Epithelial cell of proximal tubule (primary cell): ENCODE measurements around the gene CTSS. TPM values are rescaled to one million over a fixed set of nuclear protein-coding genes. Genes with fewer than 3 reads are reported as not detected.

ENCODE experiments used
- DNase-seq: peaks from one replicate; pipeline ENCODE4 v3.0.0-alpha.2; 2011; ENCODE audit warnings: low read depth
- H3K4me3 ChIP-seq: 2 replicates; pipeline ENCODE4 v1.5.1; 2011; ENCODE audit warnings: low read depth, mild to moderate bottlenecking, low read length
- total RNA-seq: library from RNA; depleted of rRNA; stranded (reverse); fragments of >200 nt; gene quantifications from 2 replicates; pipeline ENCODE4 v1.2.3, GENCODE V29; 2015
- TF ChIP-seq, protein P1 (sequence below): conservative IDR thresholded peaks from 2 replicates; pipeline ENCODE4 v1.5.1; 2012; ENCODE audit warnings: low read depth, mild to moderate bottlenecking, low read length

Gene CTSS
- total RNA-seq, 1 donor from 2014 or later, result 21.3 TPM

DNA sequence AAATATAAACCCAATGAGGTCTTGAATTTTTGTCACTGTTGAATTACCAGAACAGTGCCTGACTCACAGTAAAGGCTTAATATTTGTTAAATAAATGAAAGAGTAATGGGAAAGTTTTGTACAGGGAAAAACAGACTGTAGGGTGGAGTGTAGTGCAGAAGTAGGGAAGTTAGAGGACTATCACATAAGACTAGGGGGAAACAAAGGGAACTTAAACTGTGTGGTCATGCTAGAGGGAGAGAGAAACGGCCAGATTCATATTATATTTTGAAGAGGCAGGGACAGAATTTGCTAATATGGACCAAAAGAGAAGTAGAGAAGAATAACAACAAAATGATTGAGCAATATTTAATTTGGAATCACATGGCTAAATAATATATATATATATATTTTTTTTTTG lies 27.6 kb upstream of the CTSS start:
- no peak for DNase-seq
- no peak overlapping the region for H3K4me3 ChIP-seq
- TF ChIP-seq, protein P1, sequence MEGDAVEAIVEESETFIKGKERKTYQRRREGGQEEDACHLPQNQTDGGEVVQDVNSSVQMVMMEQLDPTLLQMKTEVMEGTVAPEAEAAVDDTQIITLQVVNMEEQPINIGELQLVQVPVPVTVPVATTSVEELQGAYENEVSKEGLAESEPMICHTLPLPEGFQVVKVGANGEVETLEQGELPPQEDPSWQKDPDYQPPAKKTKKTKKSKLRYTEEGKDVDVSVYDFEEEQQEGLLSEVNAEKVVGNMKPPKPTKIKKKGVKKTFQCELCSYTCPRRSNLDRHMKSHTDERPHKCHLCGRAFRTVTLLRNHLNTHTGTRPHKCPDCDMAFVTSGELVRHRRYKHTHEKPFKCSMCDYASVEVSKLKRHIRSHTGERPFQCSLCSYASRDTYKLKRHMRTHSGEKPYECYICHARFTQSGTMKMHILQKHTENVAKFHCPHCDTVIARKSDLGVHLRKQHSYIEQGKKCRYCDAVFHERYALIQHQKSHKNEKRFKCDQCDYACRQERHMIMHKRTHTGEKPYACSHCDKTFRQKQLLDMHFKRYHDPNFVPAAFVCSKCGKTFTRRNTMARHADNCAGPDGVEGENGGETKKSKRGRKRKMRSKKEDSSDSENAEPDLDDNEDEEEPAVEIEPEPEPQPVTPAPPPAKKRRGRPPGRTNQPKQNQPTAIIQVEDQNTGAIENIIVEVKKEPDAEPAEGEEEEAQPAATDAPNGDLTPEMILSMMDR, result no peak

DNA sequence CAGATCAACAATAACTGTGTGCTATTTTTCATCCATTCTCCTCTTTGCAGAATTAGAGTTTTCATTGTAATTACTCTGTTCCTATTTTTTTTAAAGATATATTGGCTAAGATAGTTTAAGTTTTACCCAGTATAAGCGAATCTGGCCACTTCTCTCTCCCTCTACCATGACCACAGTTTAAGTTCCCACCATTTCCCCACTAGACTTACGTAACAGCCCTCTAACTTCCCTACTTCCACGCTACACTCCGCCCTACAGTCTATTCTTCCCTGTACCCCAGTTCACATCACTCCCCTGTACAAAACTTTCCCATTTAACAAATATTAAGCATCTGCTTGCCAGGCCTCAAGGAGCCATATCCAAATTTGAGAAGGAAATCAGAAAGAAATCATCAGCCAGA lies 26.0 kb upstream of the CTSS start:
- TF ChIP-seq, protein P1, result no peak
- H3K4me3 ChIP-seq, result no peak overlapping the region
- DNase-seq, result no peak

DNA sequence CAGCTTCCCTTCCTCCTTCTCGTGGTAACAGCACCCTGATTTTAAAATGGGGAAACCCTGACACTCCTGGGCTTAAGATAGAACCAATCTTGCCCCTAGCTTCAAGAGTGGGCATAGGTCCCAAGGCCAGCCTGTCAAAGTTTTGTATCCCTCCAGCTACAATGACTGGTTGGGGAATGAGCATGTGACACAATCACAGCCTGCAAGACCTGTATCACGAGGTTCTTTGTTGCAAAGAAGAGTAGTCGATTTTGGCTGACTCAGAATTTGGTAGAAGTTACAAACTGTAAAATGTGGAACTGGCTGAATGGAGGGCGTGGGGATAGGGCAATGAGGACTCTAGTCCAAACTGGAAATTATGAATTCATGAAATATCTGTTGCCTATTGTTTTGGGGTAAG lies 23.8 kb upstream of the CTSS start:
- DNase-seq, result no peak
- H3K4me3 ChIP-seq, result no peak overlapping the region
- TF ChIP-seq, protein P1, result no peak

DNA sequence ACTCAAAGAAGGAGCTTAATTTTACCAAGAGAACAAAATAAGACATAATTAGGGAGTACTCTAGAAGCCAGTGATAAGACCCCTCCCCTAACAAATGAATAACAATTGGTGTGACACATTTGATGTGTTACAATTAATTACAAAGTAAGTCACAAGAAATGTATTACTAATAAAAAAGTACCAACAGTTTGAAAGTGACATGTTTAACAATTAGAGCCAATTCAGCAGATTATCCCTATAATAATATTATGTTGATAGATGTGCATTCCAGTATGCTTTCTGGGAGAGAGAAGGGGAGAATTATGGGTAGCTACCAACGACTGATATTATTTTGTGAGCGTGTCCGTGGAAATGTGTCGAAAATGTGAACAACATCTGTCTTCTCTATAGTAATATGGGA lies 23.4 kb upstream of the CTSS start:
- no peak for DNase-seq
- TF ChIP-seq, protein P1, result no peak

DNA sequence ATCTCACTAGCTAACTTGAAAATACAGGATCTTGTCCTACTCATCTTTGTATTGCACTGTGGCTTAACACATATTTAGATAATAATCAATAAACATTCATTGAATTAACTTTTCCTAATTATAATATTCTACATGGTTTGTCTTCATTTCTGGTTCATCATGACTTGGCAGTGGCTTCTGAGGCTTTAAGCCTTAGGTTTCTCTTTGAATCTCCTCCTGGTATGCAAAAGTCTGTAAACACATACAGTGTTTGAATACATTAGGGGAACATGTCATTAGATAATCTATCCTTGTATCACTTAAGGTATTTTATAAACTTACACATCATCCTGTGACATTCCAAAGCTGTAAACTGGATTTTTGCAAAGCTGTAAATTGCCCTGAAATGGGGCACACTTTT lies 21.9 kb upstream of the CTSS start:
- no peak overlapping the region for H3K4me3 ChIP-seq
- no peak for DNase-seq
- TF ChIP-seq, protein P1, result no peak

More for the DNA sequence above, 23.4 kb upstream of the CTSS start:
- no peak overlapping the region for H3K4me3 ChIP-seq

DNA sequence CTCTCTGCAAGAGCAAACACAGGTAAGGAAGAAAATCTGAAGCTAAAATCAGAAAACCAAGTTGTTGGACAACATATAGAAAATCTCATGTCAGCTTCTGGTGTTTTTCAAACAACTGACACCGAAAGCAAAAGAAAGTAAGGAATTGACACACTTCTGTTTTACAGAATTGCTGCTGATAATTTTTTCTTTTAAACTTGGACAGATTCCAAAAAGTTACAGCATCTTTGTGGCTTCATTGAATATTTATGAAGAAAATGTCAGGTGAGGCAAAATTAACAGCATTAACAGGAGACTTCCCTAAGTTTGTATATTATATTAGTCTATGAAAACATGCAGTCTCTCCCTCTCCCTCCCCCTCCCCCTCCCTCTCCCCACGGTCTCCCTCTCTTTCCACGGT lies 14.9 kb upstream of the CTSS start:
- no peak for DNase-seq
- TF ChIP-seq, protein P1, result no peak
- H3K4me3 ChIP-seq, result no peak overlapping the region

DNA sequence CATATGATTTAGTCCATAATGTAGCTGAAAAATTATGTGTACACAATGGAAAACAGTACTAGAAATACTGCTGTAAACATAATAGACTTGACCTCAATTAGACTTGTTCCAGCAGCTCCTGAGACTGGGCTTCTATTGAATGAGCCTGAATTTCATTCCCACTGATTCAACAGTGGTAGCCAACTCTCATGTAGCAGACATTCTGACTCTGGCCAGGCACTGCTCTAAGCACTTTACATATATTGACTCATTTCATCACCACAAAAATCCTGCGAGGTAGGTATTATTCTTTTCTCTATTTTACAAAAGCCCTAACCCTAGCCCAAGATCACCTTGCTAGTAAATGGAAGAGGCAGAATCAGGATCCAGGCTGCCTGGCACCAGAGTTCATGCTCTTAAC lies 12.8 kb upstream of the CTSS start:
- no peak for DNase-seq
- TF ChIP-seq, protein P1, result no peak

More for the DNA sequence above, 12.8 kb upstream of the CTSS start:
- no peak overlapping the region for H3K4me3 ChIP-seq
